Tibial nerve (tissue), 4 donors: ENCODE results near the gene ARHGAP26.

Experiments used
- EP300 ChIP-seq, 2 donors: sonication (generic); formaldehyde crosslinking; IDR thresholded peaks; one replicate each; pipeline ENCODE4 v1.6.1; 2017; ENCODE audit warnings: antibody characterized with exemption in 2 of 2, mild to moderate bottlenecking in 1 of 2
- POLR2A ChIP-seq, 2 donors: fragments of 450-650 bp; IDR thresholded peaks; one replicate each; pipeline ENCODE4 v1.6.1; 2017; ENCODE audit warnings: antibody characterized with exemption in 2 of 2, mild to moderate bottlenecking in 2 of 2, moderate library complexity in 2 of 2
- TF ChIP-seq, protein P1 (sequence below), 5 experiments: fragments of 200-600 bp in 3 of 5; fragments of 450-650 bp in 2 of 5; sonication (generic) in 3 of 5; IDR thresholded peaks; one replicate each; pipeline ENCODE4 v1.5.1; 2016 to 2019; ENCODE audit warnings: antibody characterized with exemption in 5 of 5, mild to moderate bottlenecking in 3 of 5, moderate library complexity in 2 of 5

DNA sequence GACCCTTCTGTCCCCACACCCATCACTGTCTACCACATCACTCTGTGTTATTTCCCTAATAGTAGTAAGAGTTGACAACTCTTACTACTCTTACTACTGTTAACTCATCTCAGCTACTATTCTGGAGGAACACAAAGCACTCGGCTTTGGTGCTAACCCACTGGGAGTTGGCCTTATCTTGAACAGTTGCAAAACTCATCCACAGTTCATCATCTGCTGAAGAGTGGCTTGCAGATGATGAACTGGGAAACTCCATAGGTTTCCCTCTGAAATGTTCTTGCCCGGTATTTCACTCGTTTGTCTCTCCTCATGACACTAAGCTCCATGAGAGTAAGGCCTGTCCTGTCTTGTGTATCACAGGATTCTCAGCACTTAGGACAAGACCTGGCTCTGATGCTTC lies 411.9 kb downstream of the ARHGAP26 start:
- TF ChIP-seq, protein P1, sequence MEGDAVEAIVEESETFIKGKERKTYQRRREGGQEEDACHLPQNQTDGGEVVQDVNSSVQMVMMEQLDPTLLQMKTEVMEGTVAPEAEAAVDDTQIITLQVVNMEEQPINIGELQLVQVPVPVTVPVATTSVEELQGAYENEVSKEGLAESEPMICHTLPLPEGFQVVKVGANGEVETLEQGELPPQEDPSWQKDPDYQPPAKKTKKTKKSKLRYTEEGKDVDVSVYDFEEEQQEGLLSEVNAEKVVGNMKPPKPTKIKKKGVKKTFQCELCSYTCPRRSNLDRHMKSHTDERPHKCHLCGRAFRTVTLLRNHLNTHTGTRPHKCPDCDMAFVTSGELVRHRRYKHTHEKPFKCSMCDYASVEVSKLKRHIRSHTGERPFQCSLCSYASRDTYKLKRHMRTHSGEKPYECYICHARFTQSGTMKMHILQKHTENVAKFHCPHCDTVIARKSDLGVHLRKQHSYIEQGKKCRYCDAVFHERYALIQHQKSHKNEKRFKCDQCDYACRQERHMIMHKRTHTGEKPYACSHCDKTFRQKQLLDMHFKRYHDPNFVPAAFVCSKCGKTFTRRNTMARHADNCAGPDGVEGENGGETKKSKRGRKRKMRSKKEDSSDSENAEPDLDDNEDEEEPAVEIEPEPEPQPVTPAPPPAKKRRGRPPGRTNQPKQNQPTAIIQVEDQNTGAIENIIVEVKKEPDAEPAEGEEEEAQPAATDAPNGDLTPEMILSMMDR (IDR thresholded peaks at IDR 0.05): no peak
- TF ChIP-seq POLR2A (IDR thresholded peaks at IDR 0.05) (no peak), EP300 (IDR thresholded peaks at IDR 0.05) (no peak)
